Measurements from ENCODE around the gene MPRIP. TPM values are rescaled to one million over a fixed set of nuclear protein-coding genes. Genes with fewer than 3 reads are reported as not detected.

The MPRIP gene
- total and polyA plus RNA-seq, 2 donors (not counting 1 experiment from before 2014, with no cell fraction given), result 130 to 299 TPM

GRCh38 chr17:17080781-17081180 is 38.5 kb downstream of the MPRIP start:
- TF ChIP-seq CTCF (IDR thresholded peaks at IDR 0.05), result no peak
- H3K27ac ChIP-seq (ENCODE audit: low read length in 2 of 2), result no peak overlapping the region
- H3K4me2 ChIP-seq (replicated peaks; ENCODE audit: low read depth, low read length, poor library complexity, severe bottlenecking), result no peak overlapping the region
- no peaks in the 10 kb centered on the region for H3K27me3 ChIP-seq (replicated peaks in 1 of 4; ENCODE audit: control extremely low read depth in 1 of 4, control insufficient read depth in 3 of 4, insufficient read depth in 4 of 4, low read length in 3 of 4)
- H3K9me3 ChIP-seq (ENCODE audit: control extremely low read depth in 1 of 3, control insufficient read depth in 2 of 3, insufficient read depth in 1 of 3, low read length in 2 of 3), result no peaks in the 10 kb centered on the region
- H3K4me1 ChIP-seq (ENCODE audit: control insufficient read depth in 2 of 2, insufficient read depth in 2 of 2, low read length in 2 of 2), result no peaks in the 10 kb centered on the region
- H3K79me2 ChIP-seq (ENCODE audit: control insufficient read depth, insufficient read depth, low read length), result peaks cover 98% of the 10 kb centered on the region
- no peak overlapping the region for H3K4me3 ChIP-seq (ENCODE audit: control extremely low read depth in 1 of 5, extremely low read depth in 1 of 5, insufficient read depth in 1 of 5, low read depth in 2 of 5, low read length in 4 of 5)
- peaks cover 3 to 76% of the 10 kb centered on the region in 2 experiments for H3K36me3 ChIP-seq (replicated peaks in 1 of 2; ENCODE audit: control extremely low read depth in 1 of 2, control insufficient read depth in 1 of 2, extremely low read depth in 1 of 2, insufficient read depth in 2 of 2, low read length in 1 of 2)
- no peak overlapping the region for H3K9ac ChIP-seq (ENCODE audit: low read length)
- H4K20me1 ChIP-seq (ENCODE audit: control insufficient read depth, insufficient read depth, low read length, poor library complexity, severe bottlenecking), result peaks cover 96% of the 10 kb centered on the region
- ChIA-PET CTCF (no interaction called here), POLR2A (no interaction called here)
- ATAC-seq (ENCODE audit: low read depth) (no peak), DNase-seq (no peak)
- Mint-ChIP-seq H3K27ac (no peak overlapping the region), H3K27me3 (no peaks in the 10 kb centered on the region), H3K4me1 (peaks cover 3% of the 10 kb centered on the region), H3K9me3 (ENCODE audit: insufficient read depth) (no peaks in the 10 kb centered on the region), H3K4me3 (no peak overlapping the region)
- 97% methylated on average over 5 of the region's 7 CpGs for WGBS (ENCODE audit: insufficient coverage)
- no peak overlapping the region for H2AFZ ChIP-seq (ENCODE audit: insufficient read depth, low read depth, low read length, poor library complexity, severe bottlenecking)
- intact Hi-C loops (cut with micrococcal nuclease), result no loop called here

GRCh38 chr17:17081304-17081940 is 39.2 kb downstream of the MPRIP start:
- H3K27ac ChIP-seq (ENCODE audit: low read length in 2 of 2), result no peak overlapping the region
- H4K20me1 ChIP-seq (ENCODE audit: control insufficient read depth, insufficient read depth, low read length, poor library complexity, severe bottlenecking), result peaks cover 96% of the 10 kb centered on the region
- no peaks in the 10 kb centered on the region for H3K9me3 ChIP-seq (ENCODE audit: control extremely low read depth in 1 of 3, control insufficient read depth in 2 of 3, insufficient read depth in 1 of 3, low read length in 2 of 3)
- 96% methylated on average over 9 of the region's 13 CpGs for WGBS (ENCODE audit: insufficient coverage)
- H3K4me3 ChIP-seq (ENCODE audit: control extremely low read depth in 1 of 5, extremely low read depth in 1 of 5, insufficient read depth in 1 of 5, low read depth in 2 of 5, low read length in 4 of 5), result no peak overlapping the region
- no peak for ATAC-seq (ENCODE audit: low read depth)
- H3K79me2 ChIP-seq (ENCODE audit: control insufficient read depth, insufficient read depth, low read length), result peaks cover 98% of the 10 kb centered on the region
- H3K4me2 ChIP-seq (replicated peaks; ENCODE audit: low read depth, low read length, poor library complexity, severe bottlenecking), result no peak overlapping the region
- H3K4me3 Mint-ChIP-seq, result no peak overlapping the region
- TF ChIP-seq EZH2 (IDR thresholded peaks at IDR 0.05; ENCODE audit: borderline replicate concordance, insufficient read depth, low read depth, low read length, poor library complexity, severe bottlenecking) (no peak), CTCF (IDR thresholded peaks at IDR 0.05) (no peak)
- H3K27me3 Mint-ChIP-seq, result no peaks in the 10 kb centered on the region
- peaks cover 3 to 74% of the 10 kb centered on the region in 2 experiments for H3K36me3 ChIP-seq (replicated peaks in 1 of 2; ENCODE audit: control extremely low read depth in 1 of 2, control insufficient read depth in 1 of 2, extremely low read depth in 1 of 2, insufficient read depth in 2 of 2, low read length in 1 of 2)
- H3K27ac Mint-ChIP-seq, result no peak overlapping the region
- no peak overlapping the region for H2AFZ ChIP-seq (ENCODE audit: insufficient read depth, low read depth, low read length, poor library complexity, severe bottlenecking)
- no peaks in the 10 kb centered on the region for H3K9me3 Mint-ChIP-seq (ENCODE audit: insufficient read depth)
- no peak for DNase-seq
- intact Hi-C loops (cut with micrococcal nuclease), result no loop called here
- H3K9ac ChIP-seq (ENCODE audit: low read length), result no peak overlapping the region
- CTCF ChIA-PET, result interaction anchor here (0.6 kb wide), 1 partner anchor 8 kb away, joined by 3 read pairs; no protein-coding TSS in a partner anchor
- no peaks in the 10 kb centered on the region for H3K4me1 ChIP-seq (ENCODE audit: control insufficient read depth in 2 of 2, insufficient read depth in 2 of 2, low read length in 2 of 2)
- no peaks in the 10 kb centered on the region for H3K27me3 ChIP-seq (replicated peaks in 1 of 4; ENCODE audit: control extremely low read depth in 1 of 4, control insufficient read depth in 3 of 4, insufficient read depth in 4 of 4, low read length in 3 of 4)
- peaks cover 6% of the 10 kb centered on the region for H3K4me1 Mint-ChIP-seq
- POLR2A ChIA-PET, result no interaction called here
